Stimulated activated CD4-positive, alpha-beta T cell treated with anti-CD3 and anti-CD28 coated beads, TNF-alpha, amount 100 ng/mL, for 1 hour (primary cell): ENCODE data around the gene ATP10A.
"Not testable (repeated sequence)": the region's sequence is repeated elsewhere in the genome, so short reads cannot be mapped to it uniquely, and the experiment has no call there.

Experiments
- DNase-seq, 3 donors: peaks; one replicate each; pipeline ENCODE4 v3.0.0-alpha.2; 2020; ENCODE audit warnings: low read depth in 3 of 3, low spot score in 1 of 3

Gene ATP10A

DNA sequence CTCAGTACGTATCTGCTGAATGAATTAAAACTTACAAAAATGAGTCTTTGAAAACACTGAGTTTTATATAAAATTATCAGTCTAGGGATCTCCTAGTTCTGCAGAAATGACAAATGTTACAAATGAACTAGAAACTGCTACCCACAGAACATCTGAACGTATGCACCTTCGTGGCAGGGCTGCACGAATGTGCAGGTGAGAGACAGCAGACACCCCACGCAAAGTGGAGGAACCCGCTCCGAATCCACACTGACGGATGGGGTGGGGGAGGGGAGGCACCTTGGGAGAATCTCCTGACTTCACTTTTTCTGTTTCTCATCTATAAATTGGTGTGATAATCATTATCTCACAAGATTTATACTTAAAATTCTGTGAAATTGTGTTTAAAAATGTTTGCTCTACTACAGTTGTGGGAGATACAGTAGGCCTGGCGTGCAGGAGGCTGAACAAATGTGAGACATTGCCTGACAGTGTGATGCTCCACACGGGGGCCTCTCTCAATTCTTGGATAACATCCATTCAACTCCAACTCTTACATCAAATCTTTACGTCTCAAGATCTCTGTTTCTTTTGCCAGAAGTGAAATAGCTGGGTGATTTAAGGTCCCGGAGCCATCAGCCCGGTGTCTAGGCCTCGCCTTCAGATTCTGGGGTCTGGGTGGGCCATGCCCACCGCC is 86.9 kb downstream of the ATP10A start:
- no peak for DNase-seq

DNA sequence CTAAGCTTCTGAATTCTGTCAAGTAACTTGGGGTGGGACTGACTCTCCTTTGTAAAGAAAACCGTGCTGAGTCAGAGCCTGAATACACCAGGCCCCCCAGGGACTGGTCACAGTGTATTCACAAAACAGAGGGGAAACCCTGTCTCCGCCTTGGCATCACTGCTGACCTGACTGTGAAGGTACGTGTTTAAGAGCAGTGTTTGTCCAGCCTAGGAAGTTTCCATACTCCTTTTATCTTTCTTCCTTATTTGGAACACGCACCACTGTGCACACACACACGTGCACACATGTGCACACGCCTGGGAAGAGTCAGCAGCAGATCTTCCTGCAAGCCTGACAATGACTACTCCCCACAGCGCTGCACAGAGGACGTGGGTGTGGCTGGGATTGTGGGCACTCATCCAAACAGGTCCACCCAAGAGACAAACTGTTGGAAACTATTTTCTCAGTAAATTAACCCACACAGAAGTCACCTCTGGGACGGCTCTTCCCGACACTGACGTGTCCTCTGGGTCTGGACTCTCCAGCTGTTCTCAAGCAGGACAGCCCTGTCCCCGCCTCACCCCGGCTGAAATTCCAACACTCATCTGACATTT is 87.7 kb downstream of the ATP10A start:
- no peak for DNase-seq

DNA sequence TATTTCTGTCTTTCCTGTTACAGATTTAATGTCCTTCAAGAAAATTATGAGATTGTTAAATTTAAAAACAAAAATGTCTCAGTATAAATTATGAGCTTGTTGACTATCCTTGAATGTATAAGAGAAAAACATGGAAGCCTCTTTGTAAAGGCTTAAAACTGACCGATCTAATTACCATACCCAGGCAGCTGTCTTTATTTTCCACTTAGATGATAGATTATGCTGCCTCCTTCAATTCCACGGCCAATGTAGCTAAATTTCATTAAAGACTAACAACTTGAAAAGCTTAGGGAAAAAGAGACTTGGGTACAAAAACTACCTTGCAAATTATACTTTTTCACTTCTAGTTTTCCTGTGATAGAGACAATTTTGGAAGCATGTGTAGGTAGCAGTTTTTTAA is 88.3 kb downstream of the ATP10A start:
- no peak for DNase-seq

DNA sequence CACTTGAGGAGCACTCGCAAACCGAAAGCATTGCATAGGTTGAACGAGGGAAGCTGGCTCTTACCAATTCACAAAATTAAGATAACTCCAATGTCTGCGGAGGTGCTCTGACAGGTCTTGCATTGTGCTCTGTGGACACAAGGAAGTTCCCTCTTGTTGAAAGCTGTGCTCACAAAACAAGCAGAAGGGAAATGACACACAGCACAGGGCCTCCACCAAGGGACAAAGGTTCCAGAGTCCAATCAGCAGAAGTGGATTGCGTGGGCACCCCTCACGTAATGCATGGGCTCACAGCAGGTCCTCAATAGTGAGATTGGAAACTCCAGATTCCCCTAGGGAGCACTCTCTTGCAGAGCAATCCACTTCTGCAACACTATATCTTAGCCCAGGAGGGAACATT is 89.9 kb downstream of the ATP10A start:
- DNase-seq, result no peak

DNA sequence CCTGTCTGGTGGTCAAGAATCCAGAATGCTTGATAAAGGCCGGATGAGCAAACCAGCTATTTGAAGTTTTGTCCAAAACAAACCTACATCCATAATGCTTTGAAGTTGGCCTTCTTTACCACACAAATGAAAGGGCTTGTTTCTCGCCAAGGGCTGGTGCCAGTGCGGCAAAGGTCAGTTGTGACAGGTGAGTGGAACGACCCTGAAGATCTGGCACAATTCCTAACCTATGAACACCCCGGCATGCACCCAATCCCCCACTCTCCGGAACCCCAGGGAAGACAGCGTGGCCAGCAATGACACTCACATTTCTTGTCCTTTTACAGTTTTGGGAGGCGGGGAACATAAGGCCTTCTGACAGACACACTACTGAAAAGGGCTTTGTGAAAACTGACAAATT is 90.6 kb downstream of the ATP10A start:
- no peak for DNase-seq

DNA sequence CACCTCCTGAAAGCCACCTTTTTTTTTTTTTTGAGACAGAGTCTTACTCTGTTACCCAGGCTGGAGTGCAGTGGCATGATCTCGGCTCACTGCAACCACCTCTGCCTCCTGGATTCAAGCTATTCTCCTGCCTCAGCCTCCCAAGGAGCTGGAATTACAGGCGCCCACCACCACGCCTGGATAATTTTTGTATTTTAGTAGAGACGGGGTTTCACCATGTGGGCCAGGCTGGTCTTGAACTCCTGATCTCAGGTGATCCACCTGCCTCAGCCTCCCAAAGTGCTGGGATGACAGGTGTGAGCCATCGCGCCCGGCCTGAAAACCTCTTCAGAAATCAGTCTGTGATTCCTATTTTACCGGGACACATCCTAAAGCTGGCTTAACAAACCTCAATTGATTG is 91.4 kb downstream of the ATP10A start:
- not testable (repeated sequence) for DNase-seq

DNA sequence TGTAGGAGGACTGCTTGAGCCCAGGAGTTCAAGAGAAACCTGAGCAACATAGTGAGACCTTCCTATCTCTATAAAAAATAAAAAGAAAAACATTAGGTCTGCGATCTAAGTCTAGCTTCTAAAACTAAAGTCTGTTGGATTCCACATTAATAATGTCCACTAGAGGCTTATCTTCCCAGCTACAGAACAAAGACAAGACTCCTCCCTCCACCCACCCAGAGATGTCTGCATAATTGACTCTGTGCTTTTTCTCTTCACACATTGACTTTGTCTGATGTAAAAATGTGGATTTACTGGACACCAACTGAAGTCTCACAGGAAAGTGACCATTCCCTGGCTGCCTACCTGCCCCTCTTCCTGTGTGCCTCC is 91.8 kb downstream of the ATP10A start:
- DNase-seq, result no peak

DNA sequence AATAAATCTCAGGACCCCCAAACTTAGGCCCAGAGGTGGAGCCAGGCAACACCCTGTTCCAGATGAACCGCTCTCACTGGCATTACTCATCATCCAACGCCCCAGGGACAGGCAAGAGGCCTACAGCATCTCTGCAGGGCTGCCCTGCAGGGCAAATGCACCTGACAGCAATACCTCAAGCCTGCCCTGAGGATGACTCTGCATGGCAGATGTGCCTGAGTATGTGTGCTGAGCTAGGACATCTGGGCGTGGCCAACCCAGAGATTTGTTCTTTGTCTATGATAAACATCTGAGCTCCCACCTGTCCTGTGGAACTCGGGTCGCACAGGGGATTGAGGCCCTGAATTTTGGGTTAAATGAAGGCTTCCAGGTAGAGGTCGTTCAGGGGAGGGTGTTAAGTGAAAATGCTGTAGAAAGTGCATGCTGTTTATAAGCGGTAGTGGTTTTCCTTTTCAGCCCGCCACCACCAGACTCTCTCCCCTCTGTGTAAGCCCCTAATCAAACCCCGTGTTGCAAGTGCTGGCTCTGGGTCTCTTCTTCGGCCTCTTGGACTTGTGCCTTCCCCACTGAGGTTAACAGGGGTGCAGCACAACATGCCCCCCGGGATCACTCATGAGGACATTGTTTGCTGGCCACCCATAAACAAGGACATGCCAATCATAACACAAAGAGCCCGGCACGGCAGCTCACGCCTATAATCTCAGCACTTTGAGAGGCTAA is 92.3 kb downstream of the ATP10A start:
- DNase-seq, result no peak

DNA sequence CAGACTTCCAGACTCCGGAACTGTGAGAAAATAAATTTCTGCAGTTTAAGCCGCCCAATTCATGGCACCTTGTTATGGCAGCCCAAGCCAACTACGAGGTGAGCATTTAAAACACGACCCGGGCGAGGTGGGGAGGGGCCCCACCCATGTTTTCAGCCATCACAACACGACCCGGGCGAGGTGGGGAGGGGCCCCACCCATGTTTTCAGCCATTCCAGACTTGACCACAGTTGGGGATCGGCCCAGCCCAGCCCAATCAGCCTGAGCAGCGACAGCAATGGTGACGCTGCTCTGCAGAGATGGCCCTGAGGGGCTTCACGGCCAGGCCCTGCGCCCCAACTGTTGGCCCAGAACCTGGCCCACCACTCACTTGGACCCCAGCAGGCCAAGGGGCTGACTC is 93.1 kb downstream of the ATP10A start:
- DNase-seq, result no peak

DNA sequence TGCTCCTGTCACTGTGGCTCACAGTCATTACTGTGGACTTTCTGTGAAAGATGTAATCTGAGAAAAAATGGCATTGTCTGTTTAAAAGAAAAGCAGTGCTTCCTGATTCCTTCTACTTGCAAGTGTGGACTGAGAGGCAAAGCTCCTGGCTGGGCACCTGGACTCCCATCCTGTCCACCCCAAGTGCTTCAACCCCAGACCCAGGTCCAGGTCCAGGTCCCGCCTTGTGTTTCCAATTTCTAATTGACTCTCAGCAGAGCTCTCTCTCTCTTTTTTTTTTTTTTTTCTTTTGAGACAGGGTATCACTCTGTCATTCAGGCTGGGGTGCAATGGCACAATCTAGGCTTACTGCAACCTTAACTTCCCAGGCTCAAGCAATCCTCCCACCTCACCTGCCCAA is 94.9 kb downstream of the ATP10A start:
- DNase-seq, result no peak

DNA sequence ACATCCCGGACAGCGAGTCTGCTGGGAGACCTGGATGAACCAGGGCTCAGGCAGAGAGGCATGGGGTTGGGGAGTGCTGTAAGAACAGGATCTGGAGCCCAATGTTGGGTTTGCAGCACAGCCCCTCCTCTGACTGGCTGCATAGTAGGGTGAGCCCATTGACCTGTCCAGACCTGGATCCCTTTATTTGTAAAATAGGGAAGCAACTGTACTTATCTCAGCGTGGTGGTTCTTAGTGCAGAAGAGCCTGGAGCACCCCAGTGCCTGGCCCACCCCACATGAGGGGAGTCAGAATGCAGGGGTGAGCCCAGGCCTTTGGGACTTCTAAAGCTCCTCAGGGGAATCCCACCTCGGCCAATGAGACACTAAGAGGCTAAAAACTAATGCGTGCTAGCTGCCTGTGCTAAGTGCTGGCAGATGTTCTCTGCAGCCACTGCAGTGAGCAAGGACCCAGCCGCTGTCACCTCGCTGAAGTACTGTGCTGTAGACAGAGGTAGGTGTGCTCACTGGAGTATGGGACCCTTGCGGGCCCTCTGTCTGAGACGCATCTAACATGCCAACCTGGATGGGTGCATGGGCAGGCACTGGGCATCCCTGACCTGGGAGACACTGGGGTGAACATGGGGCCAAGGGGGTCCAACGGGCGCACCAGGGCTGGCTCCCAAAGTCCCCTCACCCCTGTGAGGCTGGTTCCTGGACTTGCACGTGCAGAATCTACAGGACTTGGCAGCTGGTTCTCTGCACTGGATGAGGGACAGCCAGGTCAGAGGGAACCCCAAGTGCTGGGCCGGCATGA is 95.6 kb downstream of the ATP10A start:
- no peak for DNase-seq

DNA sequence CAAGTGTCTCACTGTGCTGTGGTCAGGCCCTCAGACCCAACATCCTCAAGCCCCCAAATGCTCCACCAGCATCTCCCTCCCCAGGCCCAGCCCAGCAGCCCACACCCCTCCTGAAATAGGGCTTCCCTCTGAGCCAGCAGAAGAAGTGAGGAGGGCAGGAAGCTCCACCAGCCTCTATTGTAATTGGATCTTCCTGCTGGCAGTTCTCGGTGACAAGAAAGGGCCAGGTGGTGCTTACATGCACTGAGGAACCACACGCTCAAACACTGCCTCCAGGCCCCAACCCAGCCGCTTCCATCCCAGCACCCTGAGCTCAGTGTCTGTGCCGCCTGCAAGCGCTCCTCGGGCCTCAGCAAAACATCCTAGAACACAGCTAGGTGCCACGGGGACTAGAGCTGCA is 96.7 kb downstream of the ATP10A start:
- DNase-seq, result no peak

DNA sequence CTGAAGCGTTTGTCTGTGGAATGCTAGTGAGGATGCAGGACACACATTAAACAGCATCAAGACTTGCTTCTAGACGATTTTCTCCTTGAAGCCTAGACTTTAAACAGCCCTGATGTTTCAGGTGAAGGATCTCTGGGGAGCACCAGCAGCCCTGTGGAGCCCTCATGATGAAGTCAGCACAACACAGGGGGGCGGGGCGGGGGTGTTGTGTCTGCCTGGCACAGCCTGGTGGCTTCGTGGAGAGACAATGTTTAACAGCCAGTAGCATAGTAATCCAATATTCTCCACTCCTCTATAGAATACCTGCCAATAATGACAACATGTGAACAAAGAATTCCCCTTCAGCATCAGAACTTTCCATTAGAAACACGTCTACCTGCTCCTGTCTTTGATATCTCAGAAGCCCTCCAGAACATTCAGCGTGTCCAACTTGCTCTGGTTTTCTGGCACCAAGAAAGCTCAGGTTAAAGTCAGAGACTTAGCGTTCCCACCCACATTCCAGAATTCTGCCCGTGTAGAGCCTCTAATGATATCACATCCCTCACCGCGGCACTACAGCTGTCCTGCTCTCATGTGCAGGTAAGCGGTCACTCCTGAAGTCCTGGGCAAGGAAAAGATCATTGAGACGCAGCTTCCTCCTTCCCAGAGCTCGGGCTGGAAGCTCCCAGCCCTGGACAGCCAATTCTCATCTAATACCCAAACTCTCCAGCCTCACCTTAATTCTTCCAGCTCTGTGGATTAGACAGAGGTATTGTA is 98.0 kb downstream of the ATP10A start:
- DNase-seq, result no peak

DNA sequence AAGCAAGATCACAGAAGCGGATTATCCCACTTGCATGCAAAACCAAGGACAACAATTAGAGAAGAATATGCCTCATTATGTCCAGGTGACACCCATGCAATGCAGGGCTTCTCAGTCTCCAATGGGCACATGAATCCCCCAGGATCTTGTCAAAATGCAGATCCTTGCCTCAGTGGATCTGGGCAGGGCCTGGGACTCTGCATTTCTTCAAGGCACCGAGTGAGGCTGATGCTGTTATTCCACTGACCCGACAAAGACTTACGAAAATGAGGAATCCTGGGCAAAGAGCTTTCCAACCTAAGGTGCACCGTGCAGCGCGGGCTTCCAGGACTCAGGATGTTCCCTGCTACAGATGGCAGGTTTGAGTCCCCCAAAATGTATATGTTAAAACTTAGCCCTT is 99.2 kb downstream of the ATP10A start:
- no peak for DNase-seq

DNA sequence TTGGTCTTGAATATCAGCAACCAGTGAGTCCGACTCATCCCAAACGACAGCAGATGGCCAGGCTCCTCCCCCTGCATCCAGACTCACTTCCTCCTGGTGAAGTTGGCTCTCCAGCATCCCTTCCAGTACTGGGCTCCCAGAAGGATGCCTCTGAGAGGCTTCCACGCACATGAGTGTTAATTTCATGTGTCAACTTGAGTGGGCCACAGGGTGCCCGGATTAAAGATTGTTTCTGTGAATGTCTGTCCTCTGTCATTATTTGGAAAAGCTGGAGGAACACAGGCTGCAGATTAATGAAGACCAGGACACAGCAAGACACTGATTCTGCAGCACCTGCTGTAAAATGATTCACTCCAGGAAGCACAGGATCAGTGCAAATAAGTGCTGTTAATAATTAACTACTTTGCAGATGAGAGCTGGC is 99.8 kb downstream of the ATP10A start:
- DNase-seq, result no peak

DNA sequence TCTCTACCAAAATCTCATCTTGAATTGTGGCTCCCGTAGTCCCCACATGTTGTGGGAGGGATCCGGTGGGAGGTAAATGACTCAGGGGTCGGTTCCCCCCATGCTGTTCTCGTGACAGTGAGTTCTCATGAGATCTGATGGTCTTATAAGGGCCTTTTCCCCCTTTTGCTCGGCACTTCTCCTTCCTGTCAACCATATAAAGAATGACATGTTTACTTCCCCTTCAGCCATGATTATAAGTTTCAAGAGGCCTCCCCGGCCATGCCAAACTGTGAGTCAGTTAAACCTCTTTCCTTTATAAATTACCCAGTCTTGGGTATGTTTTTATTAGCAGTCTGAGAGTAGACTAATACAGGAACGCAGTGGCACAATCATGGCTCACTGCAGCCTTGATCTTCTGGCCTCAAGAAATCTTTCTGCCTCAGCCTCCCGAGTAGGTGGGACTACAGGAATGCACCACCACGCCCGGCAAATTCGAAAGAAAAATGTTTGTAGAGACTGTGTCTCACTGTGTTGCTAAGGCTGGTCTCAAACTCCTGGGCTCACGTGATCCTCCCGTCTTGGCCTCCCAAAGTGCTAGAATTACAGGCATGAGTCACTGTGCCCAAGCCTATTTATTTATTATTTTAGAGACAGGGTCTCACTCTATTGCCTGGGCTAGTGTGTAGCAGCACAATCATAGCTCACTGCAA is 101.0 kb downstream of the ATP10A start:
- no peak for DNase-seq

DNA sequence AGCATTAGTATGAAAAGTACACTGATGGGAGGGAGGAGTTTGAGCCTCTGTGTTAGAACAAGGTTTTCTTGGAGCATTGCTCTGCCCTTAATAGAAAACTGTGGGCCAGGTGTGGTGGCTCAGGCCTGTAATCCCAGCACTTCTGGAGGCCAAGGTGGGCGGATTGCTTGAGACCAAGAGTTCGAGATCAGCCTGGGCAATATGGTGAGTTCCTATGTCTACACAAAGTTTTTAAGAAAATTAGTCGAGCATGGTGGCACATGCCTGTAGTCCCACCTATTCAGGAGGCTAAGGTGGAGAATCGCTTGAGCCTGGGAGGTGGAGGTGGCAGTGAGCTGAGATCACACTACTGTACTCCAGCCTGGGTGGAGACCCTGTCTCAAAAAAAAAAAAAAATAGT is 103.7 kb downstream of the ATP10A start:
- no peak for DNase-seq

DNA sequence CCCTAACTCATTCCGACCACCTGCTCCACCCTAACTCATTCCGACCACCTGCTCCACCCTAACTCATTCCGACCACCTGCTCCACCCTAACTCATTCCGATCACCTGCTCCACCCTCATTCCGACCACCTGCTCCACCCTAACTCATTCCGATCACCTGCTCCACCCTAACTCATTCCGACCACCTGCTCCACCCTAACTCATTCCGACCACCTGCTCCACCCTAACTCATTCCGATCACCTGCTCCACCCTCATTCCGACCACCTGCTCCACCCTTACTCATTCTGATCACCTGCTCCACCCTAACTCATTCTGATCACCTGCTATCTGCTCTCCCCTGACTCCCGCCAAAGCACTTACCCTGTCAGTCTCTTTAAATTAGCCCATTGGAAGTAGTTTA is 104.5 kb downstream of the ATP10A start:
- DNase-seq, result not testable (repeated sequence)

DNA sequence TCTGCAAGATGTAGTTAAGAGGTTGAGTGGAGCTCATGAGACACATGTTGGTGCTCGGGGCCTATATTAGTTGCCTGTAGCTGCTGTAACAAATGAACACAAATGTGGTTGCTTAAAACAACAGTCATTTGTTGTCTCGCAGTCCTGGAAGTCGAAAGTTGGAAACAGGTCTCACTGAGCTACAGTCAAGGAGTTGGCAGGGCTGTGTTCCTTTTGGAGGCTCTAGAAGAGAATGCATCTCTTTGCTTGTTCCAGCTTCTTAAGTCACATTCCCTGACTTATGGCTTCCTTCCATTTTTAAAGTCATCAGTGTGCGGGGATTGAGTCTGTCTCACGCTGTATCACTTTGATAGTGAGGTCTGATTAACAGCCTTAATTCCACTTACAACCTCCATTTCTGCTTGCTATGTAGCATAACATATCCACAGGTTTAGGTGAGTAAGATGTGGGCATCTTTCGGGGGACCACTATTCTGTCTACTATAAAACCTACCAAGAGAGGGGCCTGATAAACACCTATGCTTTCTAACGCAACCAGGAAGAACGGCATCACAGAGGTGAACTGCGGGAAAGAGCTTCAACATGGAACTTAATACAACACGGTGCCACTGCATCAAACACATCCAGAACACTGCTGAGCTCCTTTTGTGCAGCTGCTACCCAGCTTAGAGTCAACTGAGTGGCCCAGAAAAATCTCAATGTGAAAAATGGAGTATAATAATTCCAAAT is 119.4 kb downstream of the ATP10A start:
- no peak for DNase-seq
